ENCODE measurements around the gene IARS1.

IARS1 gene

GRCh38 chr9:92293452-92294296 lies at the start of gene IARS1:
IARS1 (minus strand) TSS chr9:92293697; CDS start chr9:92289419, 4,278 bp downstream.
- DNase-seq, result peak; percentile 100

DNA sequence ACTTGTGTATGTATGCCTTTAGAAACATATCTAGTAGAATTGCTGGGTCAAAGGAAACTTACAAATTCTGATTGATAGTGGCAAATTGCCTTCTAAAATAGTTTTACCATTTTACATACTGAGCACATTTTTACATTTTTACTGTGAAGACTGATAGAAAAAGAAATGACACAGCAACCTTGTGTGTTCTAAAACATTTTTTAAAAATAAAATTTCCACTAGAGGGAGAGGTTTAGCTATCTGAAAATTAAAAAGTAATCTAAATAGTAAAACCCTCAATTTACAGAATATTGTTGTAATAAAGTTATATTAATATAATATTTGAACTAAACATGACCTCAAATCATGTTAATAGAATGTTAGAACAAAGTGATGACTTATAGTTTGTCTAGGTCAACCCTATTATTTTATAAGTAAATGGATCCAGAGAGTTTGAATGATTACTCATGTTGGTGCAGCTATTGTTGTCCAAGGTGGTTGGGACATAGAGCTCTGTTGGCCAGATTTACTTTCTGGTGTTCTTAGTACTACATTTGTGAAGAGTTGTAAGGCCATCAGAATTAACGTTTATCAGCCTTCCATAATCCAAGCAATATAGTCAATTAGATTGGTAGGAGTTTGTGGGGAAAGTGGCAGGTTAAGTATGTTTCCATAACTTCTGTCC lies 49.5 kb upstream of the IARS1 start:
- no peak for DNase-seq

DNA sequence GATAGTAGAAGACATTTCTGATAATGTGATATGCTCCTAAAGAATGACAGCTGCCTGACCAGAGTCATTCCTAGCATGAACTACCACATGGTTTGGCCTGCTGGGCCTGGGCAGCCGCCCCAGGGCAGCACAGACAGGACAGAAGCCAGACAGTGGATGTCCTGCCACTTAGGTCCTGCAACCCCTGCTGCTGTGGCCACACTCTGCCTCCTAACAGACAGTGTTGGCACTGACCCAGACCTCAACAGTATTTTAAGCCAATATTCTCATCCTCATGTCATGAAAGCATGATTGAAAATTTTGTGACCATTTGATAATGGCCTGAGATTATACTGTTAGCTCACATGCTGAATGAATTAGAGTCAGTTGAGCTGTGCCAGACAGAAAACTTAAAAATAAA lies 48.1 kb upstream of the IARS1 start:
- DNase-seq, result no peak

GRCh38 chr9:92333282-92333634 lies 39.8 kb upstream of the IARS1 start:
- no peak for DNase-seq

DNA sequence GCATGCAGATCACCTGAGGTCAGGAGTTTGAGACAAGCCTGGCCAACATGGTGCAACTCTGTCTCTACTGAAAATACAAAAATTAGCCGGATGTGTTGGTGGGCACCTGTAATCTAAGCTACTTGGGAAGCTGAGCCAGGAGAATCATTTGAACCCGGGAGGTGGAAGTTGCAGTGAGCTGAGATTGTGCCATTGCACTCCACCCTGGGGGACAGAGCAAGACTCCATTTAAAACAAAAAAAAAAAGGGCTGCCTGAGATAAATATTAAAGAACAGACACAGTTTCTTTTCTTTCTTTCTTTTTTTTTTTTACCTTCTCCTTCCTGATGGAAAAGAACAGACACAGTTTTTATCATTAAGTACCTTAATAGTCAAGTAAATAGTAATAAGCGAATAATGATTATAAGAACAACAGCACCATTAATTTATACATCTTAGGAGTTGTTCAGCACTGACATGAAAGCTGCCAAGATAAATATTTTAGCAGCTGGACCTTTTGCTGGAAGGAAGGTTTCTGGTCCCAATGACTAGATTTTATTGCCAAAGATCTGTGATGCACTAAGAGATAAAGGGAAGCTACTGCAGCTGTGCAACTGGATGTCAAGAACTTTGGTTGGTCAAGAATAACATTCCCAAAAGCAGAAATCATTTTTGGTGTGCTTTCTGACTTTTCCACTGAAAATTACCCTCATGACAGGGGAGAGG lies 39.2 kb upstream of the IARS1 start:
- no peak for DNase-seq

DNA sequence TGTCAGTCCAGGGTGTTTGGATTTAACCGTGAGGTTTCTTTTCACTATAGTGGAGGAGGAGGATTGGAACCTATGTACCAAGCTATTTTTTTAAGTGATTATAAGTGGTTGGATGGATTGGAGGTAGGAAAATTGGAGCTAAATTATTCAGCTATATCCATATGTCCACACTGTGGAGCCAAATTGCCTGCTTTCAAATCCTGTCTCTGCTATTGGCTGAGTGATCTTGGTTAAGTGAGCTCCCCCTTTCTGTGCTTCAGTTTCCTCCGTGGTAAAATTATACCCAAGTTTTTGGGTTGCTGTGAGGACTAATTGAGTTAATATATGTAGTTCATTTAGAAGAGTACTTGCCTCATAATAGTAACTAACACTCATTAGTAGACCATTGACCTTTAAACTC lies 34.7 kb upstream of the IARS1 start:
- DNase-seq, result no peak

- DNase-seq, result no peak
These were observed 33.9 kb upstream of the IARS1 start for GRCh38 chr9:92327283-92327850.

DNA sequence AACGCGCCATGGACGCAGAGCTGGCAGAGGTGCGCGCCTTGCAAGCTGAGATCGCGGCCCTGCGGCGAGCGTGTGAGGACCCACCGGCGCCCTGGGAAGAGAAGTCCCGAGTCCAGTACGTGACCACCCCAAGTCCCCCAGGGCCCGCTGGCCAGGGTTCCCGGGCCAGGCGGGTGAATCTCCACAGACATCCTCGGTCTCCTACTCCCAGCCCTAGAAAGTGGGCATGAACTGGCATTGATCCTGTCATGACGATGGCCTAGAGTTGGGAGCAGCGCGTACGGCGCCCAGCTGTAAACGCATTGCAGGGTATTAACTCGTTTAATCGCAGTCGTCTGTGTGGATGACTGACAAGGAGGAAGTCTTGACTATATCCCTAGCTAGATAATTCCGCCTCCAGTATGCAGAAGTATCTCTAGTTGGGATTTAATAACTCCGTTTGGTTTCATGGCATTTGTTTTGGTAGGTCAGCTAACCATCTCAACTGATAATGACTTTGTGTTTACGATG lies 32.5 kb upstream of the IARS1 start:
- no peak for DNase-seq

GRCh38 chr9:92325269-92325990 lies 31.9 kb upstream of the IARS1 start, which contains the start of the genes CENPP and NOL8:
CENPP (plus strand) TSS chr9:92325953.
NOL8 (minus strand) TSS chr9:92325350; CDS start chr9:92324161, 1,189 bp downstream.
- peak; percentile 87 for DNase-seq

DNA sequence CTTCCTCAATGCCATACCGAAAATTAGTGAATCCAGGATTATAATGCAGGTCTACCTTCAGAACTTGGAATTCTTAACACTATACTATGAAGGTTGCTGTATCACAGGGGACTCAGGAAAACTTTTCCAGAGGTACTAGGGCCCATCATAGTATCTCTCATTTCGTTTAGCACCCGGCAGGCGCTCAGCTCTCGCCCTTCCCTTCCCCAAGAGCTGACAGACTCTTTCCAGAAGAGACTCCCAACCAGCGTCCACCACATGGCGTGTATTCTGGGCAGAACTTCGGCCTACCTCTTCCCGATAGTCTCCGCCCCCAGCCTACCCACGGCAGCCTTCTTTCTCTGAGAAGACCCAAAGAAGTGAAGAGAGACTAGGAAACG lies 31.4 kb upstream of the IARS1 start:
- no peak for DNase-seq

- peak; percentile 4 for DNase-seq
These were observed 30.9 kb upstream of the IARS1 start for GRCh38 chr9:92324431-92324830.

DNA sequence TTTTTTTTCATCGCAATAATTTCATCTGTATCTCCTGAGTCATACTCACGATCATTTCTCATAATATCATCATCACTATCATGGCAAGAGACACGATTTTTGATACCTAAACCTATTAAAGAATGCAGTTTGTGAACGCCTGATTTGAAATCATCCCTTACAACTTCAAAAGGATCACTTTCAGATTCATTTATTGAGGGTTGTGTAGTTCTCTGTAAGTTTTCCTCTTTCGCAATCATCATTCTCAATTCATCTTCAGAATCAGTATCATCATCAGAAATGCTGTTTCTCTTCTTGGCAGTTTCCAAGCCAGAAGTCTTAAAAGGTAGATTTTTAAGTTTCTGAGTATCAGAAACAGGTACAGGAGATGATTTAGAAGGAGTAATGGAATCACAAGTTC lies 22.0 kb upstream of the IARS1 start:
- no peak for DNase-seq

- DNase-seq, result no peak
These were observed 20.1 kb upstream of the IARS1 start for GRCh38 chr9:92313624-92314012.

DNA sequence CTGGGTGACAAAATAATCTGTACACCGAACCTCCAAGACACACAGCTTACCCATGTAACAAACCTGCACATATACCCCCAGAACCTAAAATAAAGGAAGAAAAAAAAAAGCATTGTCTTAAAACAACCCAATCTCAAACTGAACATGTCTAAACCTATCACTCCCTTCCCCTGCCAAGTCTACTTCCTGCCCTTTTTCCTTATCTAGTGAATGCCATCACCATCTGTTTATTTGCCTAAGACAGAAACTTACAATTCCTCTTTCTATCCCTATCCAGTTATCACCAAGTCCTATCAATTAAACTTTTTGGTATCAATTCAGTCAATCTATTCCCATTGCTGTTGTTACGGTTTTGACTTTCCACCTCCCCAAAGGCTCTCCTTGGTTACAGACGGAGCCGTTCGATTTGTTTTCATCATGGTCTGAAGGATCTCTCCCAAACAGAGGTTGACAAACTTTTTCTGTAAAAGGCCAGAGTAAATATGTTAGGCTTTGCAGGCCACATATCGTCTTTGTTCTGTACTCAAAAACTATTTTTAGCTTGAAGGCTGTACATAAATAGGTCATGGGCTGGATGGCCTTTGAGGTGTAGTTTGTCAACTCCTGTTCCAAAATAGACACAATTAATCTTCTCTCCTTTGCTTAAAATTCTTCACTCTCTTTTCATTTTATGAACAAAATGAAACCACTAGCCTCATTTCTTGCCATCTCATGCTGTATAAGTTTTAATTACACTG lies 19.6 kb upstream of the IARS1 start:
- DNase-seq, result no peak

- no peak for DNase-seq
These were observed 17.1 kb upstream of the IARS1 start for GRCh38 chr9:92310562-92310961.

- no peak for DNase-seq
These were observed 15.4 kb upstream of the IARS1 start for GRCh38 chr9:92308893-92309292.

GRCh38 chr9:92300936-92301335 lies 7.4 kb upstream of the IARS1 start:
- no peak for DNase-seq

GRCh38 chr9:92299116-92299515 lies 5.6 kb upstream of the IARS1 start:
- DNase-seq, result no peak

DNA sequence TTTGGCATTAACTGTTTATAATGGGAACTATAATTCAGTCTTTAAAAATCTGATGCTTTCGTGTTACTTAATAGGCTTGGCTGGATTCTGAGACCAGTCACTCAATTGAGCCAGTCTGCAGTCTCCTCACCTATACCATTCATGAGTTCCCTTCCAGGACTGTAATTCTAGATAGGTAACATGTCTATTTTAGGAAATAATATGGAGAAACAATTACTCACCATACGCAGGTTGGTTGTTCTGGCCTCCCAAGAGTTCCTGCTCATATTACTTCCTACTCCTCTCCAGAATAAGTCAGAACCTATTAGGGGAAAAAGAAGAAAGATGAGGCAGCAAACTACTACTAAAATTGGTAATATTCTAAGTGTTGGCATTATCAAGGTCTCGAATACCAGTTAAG lies 4.5 kb upstream of the IARS1 start:
- no peak for DNase-seq

DNA sequence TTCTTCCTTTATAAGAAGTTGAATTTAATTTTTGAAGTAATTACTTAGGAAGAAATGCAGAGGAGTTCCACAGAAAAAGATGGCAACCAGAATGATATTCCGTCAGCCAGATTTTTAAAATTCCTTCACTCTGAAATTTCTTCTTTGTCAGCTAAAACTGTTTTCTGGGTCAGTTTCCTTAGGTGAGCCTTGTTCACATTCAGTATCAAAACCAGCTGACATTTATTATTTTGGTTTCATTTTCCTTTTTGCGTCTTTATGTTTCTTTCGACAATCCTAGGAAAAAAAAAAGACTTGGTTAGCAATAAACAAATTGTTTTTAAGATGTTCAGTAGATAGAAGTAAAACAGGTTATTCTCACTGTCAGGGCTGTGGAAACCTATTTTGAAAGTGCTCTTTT lies 4.1 kb upstream of the IARS1 start:
- DNase-seq, result peak; percentile 23

DNA sequence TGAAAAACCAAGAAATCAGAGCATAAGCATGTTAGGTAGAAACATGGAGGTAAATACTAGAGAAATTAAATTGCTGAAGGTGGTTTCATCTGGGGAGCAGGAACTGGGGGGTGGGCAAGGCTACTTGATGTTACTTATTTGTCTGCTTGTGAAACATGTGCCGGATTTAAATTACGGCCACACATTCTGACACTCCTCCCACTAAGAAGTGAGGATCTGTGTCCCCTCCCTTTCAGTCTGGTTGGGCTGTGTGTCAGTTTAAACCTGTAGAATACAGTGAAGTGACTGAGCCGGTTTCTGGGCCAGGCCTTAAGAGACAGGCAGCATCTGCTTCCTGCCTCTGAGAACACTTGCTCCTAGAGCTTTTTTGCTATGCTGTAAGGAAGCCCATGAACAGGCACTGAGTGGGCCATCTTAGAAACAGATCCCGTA lies 2.3 kb upstream of the IARS1 start:
- no peak for DNase-seq

Data from CD4-positive, alpha-beta T cell treated with Interleukin-12 subunit alpha and Interleukin-12 subunit beta, for 1 hour (primary cell).